HepG2 (cell line): ENCODE measurements around the gene ST6GALNAC6. TPM values are rescaled to one million over a fixed set of nuclear protein-coding genes. Genes with fewer than 3 reads are reported as not detected.

Source experiments
- CENPX ChIP-seq: sonication (generic); formaldehyde crosslinking; IDR thresholded peaks from 2 replicates; pipeline ENCODE4 v1.9.0; 2021; ENCODE audit warnings: mild to moderate bottlenecking, missing genetic modification reagents, moderate library complexity
- DMAP1 ChIP-seq: IDR thresholded peaks from 2 replicates; pipeline ENCODE4 v1.6.1; 2016
- FOXK2 ChIP-seq: fragments of 450-650 bp; IDR thresholded peaks from 2 replicates; pipeline ENCODE4 v1.6.1; 2016
- GATAD2A ChIP-seq: IDR thresholded peaks from 2 replicates; pipeline ENCODE4 v1.6.1; 2016
- HDAC2 ChIP-seq: sonication (generic); formaldehyde crosslinking; IDR thresholded peaks from 2 replicates; pipeline ENCODE4 v1.4.0; 2020; ENCODE audit warnings: missing genetic modification reagents
- KAT7 ChIP-seq: IDR thresholded peaks from 2 replicates; pipeline ENCODE4 v1.6.1; 2018; ENCODE audit warnings: borderline replicate concordance, missing compliant biosample characterization
- KDM2A ChIP-seq: sonication (generic); formaldehyde crosslinking; IDR thresholded peaks from 2 replicates; pipeline ENCODE4 v1.4.0; 2020; ENCODE audit warnings: low read depth, missing genetic modification reagents, borderline replicate concordance
- MED8 ChIP-seq: sonication (generic); formaldehyde crosslinking; IDR thresholded peaks from 2 replicates; pipeline ENCODE4 v1.8.1; 2023; ENCODE audit warnings: mild to moderate bottlenecking, missing genetic modification reagents; ENCODE audit not compliant: insufficient replicate concordance
- MIER3 ChIP-seq: IDR thresholded peaks from 2 replicates; pipeline ENCODE4 v1.6.1; 2016; ENCODE audit warnings: missing compliant biosample characterization, borderline replicate concordance
- MZF1 ChIP-seq: sonication (generic); formaldehyde crosslinking; IDR thresholded peaks from 2 replicates; pipeline ENCODE4 v1.8.1; 2023; ENCODE audit warnings: mild to moderate bottlenecking, missing genetic modification reagents, borderline replicate concordance
- PITX1 ChIP-seq: sonication (generic); formaldehyde crosslinking; IDR thresholded peaks from 2 replicates; pipeline ENCODE4 v1.5.1; 2020; ENCODE audit warnings: mild to moderate bottlenecking, missing genetic modification reagents
- POLR2A ChIP-seq, 2 experiments: IDR thresholded peaks; 2 replicates each; pipeline ENCODE4 v1.6.1; 2011; ENCODE audit warnings: low read depth in 2 of 2, low read length in 2 of 2, mild to moderate bottlenecking in 1 of 2, moderate library complexity in 1 of 2; ENCODE audit not compliant: insufficient read depth in 1 of 2
- SRSF9 ChIP-seq: fragments of 200-400 bp; formaldehyde crosslinking; IDR thresholded peaks from 2 replicates; pipeline ENCODE4 v1.6.1; 2018; ENCODE audit warnings: borderline replicate concordance, mild to moderate bottlenecking, low read depth, low read length; ENCODE audit not compliant: insufficient read depth, poor library complexity, severe bottlenecking
- TCF12 ChIP-seq, 2 experiments: fragments of 450-650 bp in 1 of 2; sonication (generic) in 1 of 2; formaldehyde crosslinking in 1 of 2; IDR thresholded peaks; 2 replicates each; pipeline versions ENCODE4 v1.6.1 to v1.8.0; 2017 to 2022; ENCODE audit warnings: antibody characterized with exemption in 1 of 2, mild to moderate bottlenecking in 1 of 2, missing genetic modification reagents in 1 of 2, moderate library complexity in 1 of 2
- ZBTB20 ChIP-seq: sonication (generic); formaldehyde crosslinking; IDR thresholded peaks from 2 replicates; pipeline ENCODE4 v1.8.1; 2023; ENCODE audit warnings: missing genetic modification reagents, low read depth, mild to moderate bottlenecking, borderline replicate concordance
- ZBTB33 ChIP-seq: sonication (generic); formaldehyde crosslinking; IDR thresholded peaks from 2 replicates; pipeline ENCODE4 v1.4.0; 2020; ENCODE audit warnings: missing genetic modification reagents
- ZFY ChIP-seq: sonication (generic); formaldehyde crosslinking; IDR thresholded peaks from 2 replicates; pipeline ENCODE4 v1.4.0; 2020; ENCODE audit warnings: missing genetic modification reagents
- ZNF205 ChIP-seq: IDR thresholded peaks from 2 replicates; pipeline ENCODE4 v1.6.1; 2018; ENCODE audit warnings: missing biosample characterization, missing genetic modification reagents
- ZNF326 ChIP-seq: sonication (generic); formaldehyde crosslinking; IDR thresholded peaks from 2 replicates; pipeline ENCODE4 v1.4.0; 2020; ENCODE audit warnings: missing genetic modification reagents, borderline replicate concordance
- ZNF335 ChIP-seq: sonication (generic); formaldehyde crosslinking; IDR thresholded peaks from 2 replicates; pipeline ENCODE4 v1.4.0; 2020; ENCODE audit warnings: missing genetic modification reagents
- ZNF362 ChIP-seq: sonication (generic); formaldehyde crosslinking; IDR thresholded peaks from 2 replicates; pipeline ENCODE4 v1.4.0; 2020; ENCODE audit warnings: missing genetic modification reagents, mild to moderate bottlenecking, borderline replicate concordance
- ZNF441 ChIP-seq: sonication (generic); formaldehyde crosslinking; IDR thresholded peaks from 2 replicates; pipeline ENCODE4 v1.7.0; 2021; ENCODE audit warnings: missing genetic modification reagents, borderline replicate concordance
- polyA plus RNA-seq, 8 experiments: library from polyadenylated mRNA; depleted of rRNA in 3 of 8; stranded (reverse) in 7 of 8; unstranded in 1 of 8; fragments of >200 nt; fragmentation: Illumina TruSeq in 4 of 8; extraction: Trizol in 4 of 8; gene quantifications; 2 replicates each; pipeline versions ENCODE4 v1.2.1 to v1.2.3, GENCODE V29; 2011 to 2016; ENCODE audit warnings: low read depth in 4 of 8, missing spikeins in 1 of 8, mixed read lengths in 1 of 8; ENCODE audit not compliant: insufficient read depth in 1 of 8
- total RNA-seq, 5 experiments: library from RNA; depleted of rRNA; stranded (reverse); fragments of >200 nt; fragmentation: Illumina TruSeq; extraction: Trizol; gene quantifications; 2 replicates each; pipeline ENCODE4 v1.2.3, GENCODE V29; 2016; ENCODE audit warnings: low read depth in 1 of 5
- TF ChIP-seq, protein P1 (sequence below): sonication (generic); formaldehyde crosslinking; IDR thresholded peaks from 2 replicates; pipeline ENCODE4 v1.4.0; 2020; ENCODE audit warnings: missing genetic modification reagents
- TF ChIP-seq, protein P2 (sequence below): IDR thresholded peaks from 2 replicates; pipeline ENCODE4 v1.6.1; 2016; ENCODE audit warnings: mild to moderate bottlenecking

The ST6GALNAC6 gene
- total and polyA plus RNA-seq, 2 of the 13 experiments (the other 11 are each of a cell fraction or from before 2014, with no cell fraction given), result 18.5 to 65.4 TPM

- TF ChIP-seq, protein P1, sequence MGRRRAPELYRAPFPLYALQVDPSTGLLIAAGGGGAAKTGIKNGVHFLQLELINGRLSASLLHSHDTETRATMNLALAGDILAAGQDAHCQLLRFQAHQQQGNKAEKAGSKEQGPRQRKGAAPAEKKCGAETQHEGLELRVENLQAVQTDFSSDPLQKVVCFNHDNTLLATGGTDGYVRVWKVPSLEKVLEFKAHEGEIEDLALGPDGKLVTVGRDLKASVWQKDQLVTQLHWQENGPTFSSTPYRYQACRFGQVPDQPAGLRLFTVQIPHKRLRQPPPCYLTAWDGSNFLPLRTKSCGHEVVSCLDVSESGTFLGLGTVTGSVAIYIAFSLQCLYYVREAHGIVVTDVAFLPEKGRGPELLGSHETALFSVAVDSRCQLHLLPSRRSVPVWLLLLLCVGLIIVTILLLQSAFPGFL (CRISPR knock-in tag), result 0 out of 2 replicates have a peak, but pooled peaks have one; percentile 28
- TF ChIP-seq ZBTB20 (CRISPR knock-in tag) (no peak), ZNF326 (CRISPR knock-in tag) (no peak), FOXK2 (no peak), PITX1 (peak; percentile 73), ZFY (CRISPR knock-in tag) (peak; percentile 71), MIER3 (CRISPR knock-in tag) (peak; percentile 75; the same call in 1 of the 2 replicates), MED8 (CRISPR knock-in tag) (peak; percentile 9), ZNF205 (CRISPR knock-in tag) (0 out of 2 replicates have a peak, but pooled peaks have one; percentile 49), ZNF335 (CRISPR knock-in tag) (peak; percentile 49; the same call in 1 of the 2 replicates), ZNF441 (CRISPR knock-in tag) (0 out of 2 replicates have a peak, but pooled peaks have one; percentile 20), CENPX (no peak), MZF1 (0 out of 2 replicates have a peak, but pooled peaks have one; percentile 26), KAT7 (CRISPR knock-in tag) (0 out of 2 replicates have a peak, but pooled peaks have one; percentile 32), DMAP1 (peak; percentile 35; the same call in 1 of the 2 replicates), ZNF362 (CRISPR knock-in tag) (peak; percentile 50; the same call in 1 of the 2 replicates), ZBTB33 (CRISPR knock-in tag) (no peak), TCF12 (IDR thresholded peaks at IDR 0.05) (no peak), TCF12 (CRISPR knock-in tag; IDR thresholded peaks at IDR 0.05) (0 out of 2 replicates have a peak, but pooled peaks have one; percentile 20), HDAC2 (peak; percentile 84), POLR2A (IDR thresholded peaks at IDR 0.05; ENCODE audit: insufficient read depth in 1 of 2, low read depth in 2 of 2, low read length in 2 of 2) (0 out of 4 replicates have a peak, but pooled peaks of 1 of the 2 experiments have one; percentile 32), GATAD2A (CRISPR knock-in tag) (peak; percentile 82), KDM2A (CRISPR knock-in tag) (peak; percentile 76; the same call in 1 of the 2 replicates), SRSF9 (no peak)
- TF ChIP-seq, protein P2, sequence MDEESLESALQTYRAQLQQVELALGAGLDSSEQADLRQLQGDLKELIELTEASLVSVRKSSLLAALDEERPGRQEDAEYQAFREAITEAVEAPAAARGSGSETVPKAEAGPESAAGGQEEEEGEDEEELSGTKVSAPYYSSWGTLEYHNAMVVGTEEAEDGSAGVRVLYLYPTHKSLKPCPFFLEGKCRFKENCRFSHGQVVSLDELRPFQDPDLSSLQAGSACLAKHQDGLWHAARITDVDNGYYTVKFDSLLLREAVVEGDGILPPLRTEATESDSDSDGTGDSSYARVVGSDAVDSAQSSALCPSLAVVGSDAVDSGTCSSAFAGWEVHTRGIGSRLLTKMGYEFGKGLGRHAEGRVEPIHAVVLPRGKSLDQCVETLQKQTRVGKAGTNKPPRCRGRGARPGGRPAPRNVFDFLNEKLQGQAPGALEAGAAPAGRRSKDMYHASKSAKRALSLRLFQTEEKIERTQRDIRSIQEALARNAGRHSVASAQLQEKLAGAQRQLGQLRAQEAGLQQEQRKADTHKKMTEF (CRISPR knock-in tag), result peak; percentile 76
These were observed 4.4 kb upstream of the ST6GALNAC6 start (continued) for GRCh38 chr9:127903557-127904475.
